Measurements from ENCODE around the gene SH2D1A. TPM values are rescaled to one million over a fixed set of nuclear protein-coding genes. Genes with fewer than 3 reads are reported as not detected.

Gene SH2D1A
- total RNA-seq, 4 donors from 2014 or later, result 0.14 to 0.79 TPM; not detected in 2

GRCh38 chrX:124358800-124359383, 12.5 kb downstream of the SH2D1A start:
- H3K36me3 ChIP-seq, result no peaks in the 10 kb centered on the region
- in situ Hi-C loops (cut with MboI; ENCODE audit: low pct_ligation_motif_present in 1 of 4, low pct_unique_long_range_greater_than_20kb in 1 of 4, low sequenced_read_pairs in 3 of 4), result no loop called here
- no peaks in the 10 kb centered on the region for H3K9me3 ChIP-seq
- TF ChIP-seq POLR2AphosphoS5 (IDR thresholded peaks at IDR 0.05) (no peak), CTCF (IDR thresholded peaks at IDR 0.05) (no peak), POLR2A (IDR thresholded peaks at IDR 0.05) (no peak), EP300 (IDR thresholded peaks at IDR 0.05; ENCODE audit: low read depth) (no peak)
- no peaks in the 10 kb centered on the region for H3K4me1 ChIP-seq
- no peaks in the 10 kb centered on the region for H3K27me3 ChIP-seq
- intact Hi-C loops (cut with DNase I; ENCODE audit: low total_unique reads), result no loop called here
- DNase-seq, result no peak
- WGBS, 2 donors (ENCODE audit: low coverage in 1 of 2), result 52% methylated on average over 3 of the region's 3 CpGs; no CpG with 5 or more reads in 1 of the 2 donors
- no peak overlapping the region for H3K4me3 ChIP-seq
- H3K27ac ChIP-seq, result no peak overlapping the region

- Histone ChIP-seq H3K27me3 (no peaks in the 10 kb centered on the region), H3K4me3 (no peak overlapping the region), H3K4me1 (no peaks in the 10 kb centered on the region), H3K9me3 (no peaks in the 10 kb centered on the region), H3K36me3 (no peaks in the 10 kb centered on the region), H3K27ac (no peak overlapping the region)
- DNase-seq, result no peak
- intact Hi-C loops (cut with DNase I; ENCODE audit: low total_unique reads), result no loop called here
- TF ChIP-seq EP300 (IDR thresholded peaks at IDR 0.05; ENCODE audit: low read depth), result no peak
- TF ChIP-seq POLR2A (IDR thresholded peaks at IDR 0.05), result no peak
- TF ChIP-seq CTCF (IDR thresholded peaks at IDR 0.05), result no peak
- TF ChIP-seq POLR2AphosphoS5 (IDR thresholded peaks at IDR 0.05), result no peak
- 72% methylated on average over 2 of the region's 2 CpGs; no CpG with 5 or more reads in 1 of the 2 donors for WGBS, 2 donors (ENCODE audit: low coverage in 1 of 2)
- in situ Hi-C loops (cut with MboI; ENCODE audit: low pct_ligation_motif_present in 1 of 4, low pct_unique_long_range_greater_than_20kb in 1 of 4, low sequenced_read_pairs in 3 of 4), result no loop called here
Measured at GRCh38 chrX:124362072-124362471, 15.7 kb downstream of the SH2D1A start.

- Histone ChIP-seq H3K4me3 (no peak overlapping the region), H3K27ac (no peak overlapping the region), H3K27me3 (no peaks in the 10 kb centered on the region), H3K9me3 (no peaks in the 10 kb centered on the region), H3K4me1 (no peaks in the 10 kb centered on the region), H3K36me3 (no peaks in the 10 kb centered on the region)
- no peak for DNase-seq
- in situ Hi-C loops (cut with MboI; ENCODE audit: low pct_ligation_motif_present in 1 of 4, low pct_unique_long_range_greater_than_20kb in 1 of 4, low sequenced_read_pairs in 3 of 4), result no loop called here
- TF ChIP-seq EP300 (IDR thresholded peaks at IDR 0.05; ENCODE audit: low read depth), result no peak
- TF ChIP-seq CTCF (IDR thresholded peaks at IDR 0.05), result no peak
- no peak for TF ChIP-seq POLR2AphosphoS5 (IDR thresholded peaks at IDR 0.05)
- no peak for TF ChIP-seq POLR2A (IDR thresholded peaks at IDR 0.05)
- intact Hi-C loops (cut with DNase I; ENCODE audit: low total_unique reads), result no loop called here
- 52% methylated on average over 1 of the region's 1 CpG; no CpG with 5 or more reads in 1 of the 2 donors for WGBS, 2 donors (ENCODE audit: low coverage in 1 of 2)
Measured at GRCh38 chrX:124362761-124363160, 16.4 kb downstream of the SH2D1A start.

- no peaks in the 10 kb centered on the region for H3K36me3 ChIP-seq
- no peaks in the 10 kb centered on the region for H3K4me1 ChIP-seq
- no peaks in the 10 kb centered on the region for H3K27me3 ChIP-seq
- no peak for TF ChIP-seq POLR2A (IDR thresholded peaks at IDR 0.05)
- no peak for TF ChIP-seq EP300 (IDR thresholded peaks at IDR 0.05; ENCODE audit: low read depth)
- no peak for TF ChIP-seq CTCF (IDR thresholded peaks at IDR 0.05)
- no peak for TF ChIP-seq POLR2AphosphoS5 (IDR thresholded peaks at IDR 0.05)
- DNase-seq, result no peak
- no peak overlapping the region for H3K27ac ChIP-seq
- in situ Hi-C loops (cut with MboI; ENCODE audit: low pct_ligation_motif_present in 1 of 4, low pct_unique_long_range_greater_than_20kb in 1 of 4, low sequenced_read_pairs in 3 of 4) (no loop called here), intact Hi-C loops (cut with DNase I; ENCODE audit: low total_unique reads) (no loop called here)
- no peaks in the 10 kb centered on the region for H3K9me3 ChIP-seq
- no peak overlapping the region for H3K4me3 ChIP-seq
Measured at GRCh38 chrX:124369722-124370121, 23.4 kb downstream of the SH2D1A start.
